IMR-90 (cell line): ENCODE measurements around the gene KLHL42. TPM values are rescaled to one million over a fixed set of nuclear protein-coding genes. Genes with fewer than 3 reads are reported as not detected.

Experiments
- ATAC-seq: fragments of 200-7000 bp; cut with Tn5 transposase; 2 replicates; pipeline ENCODE4 v1.9.1; 2020; ENCODE audit warnings: low read depth, mild to moderate bottlenecking, moderate library complexity
- BruUV-seq: library from RNA; stranded (reverse); fragments of 400-500 nt; replicated peaks from 2 replicates; lab custom pipeline; 2021; lab: Mats Ljungman, UMichigan
- CTCF ChIA-PET: fragments of 300-600 bp; formaldehyde crosslinking; extraction: SDS; loops from one replicate; lab custom pipeline; 2021; ENCODE audit warnings: antibody characterized with exemption; lab: Yijun Ruan, JAX
- POLR2A ChIA-PET: fragments of 300-600 bp; sonication (Branson Sonifier 250); formaldehyde crosslinking; loops from one replicate; lab custom pipeline; 2022; ENCODE audit warnings: antibody characterized with exemption; ENCODE audit not compliant: unreplicated experiment; lab: Charles Lee
- DNase-seq: peaks from one replicate; pipeline ENCODE4 v3.0.0; 2013
- H2AFZ ChIP-seq: replicated peaks from 2 replicates; pipeline ENCODE3; 2013; ENCODE audit warnings: low read length, mild to moderate bottlenecking; ENCODE audit not compliant: poor library complexity
- H2AK5ac ChIP-seq: 2 replicates; pipeline ENCODE4 v1.6.1; 2013; ENCODE audit warnings: low read depth, low read length, inconsistent platforms
- H2AK9ac ChIP-seq: replicated peaks from 2 replicates; pipeline ENCODE3; 2013; ENCODE audit warnings: mild to moderate bottlenecking, low read depth, low read length, moderate library complexity; ENCODE audit not compliant: poor library complexity
- H2BK120ac ChIP-seq: 2 replicates; pipeline ENCODE4 v1.6.1; 2013; ENCODE audit warnings: low read depth, low read length, inconsistent platforms
- H2BK15ac ChIP-seq: 3 replicates; pipeline ENCODE4 v1.6.1; 2013; ENCODE audit warnings: low read depth, low read length, inconsistent platforms
- H2BK20ac ChIP-seq: 2 replicates; pipeline ENCODE4 v1.6.1; 2013; ENCODE audit warnings: low read depth, mild to moderate bottlenecking, inconsistent platforms, low read length, moderate library complexity
- H2BK5ac ChIP-seq: 2 replicates; pipeline ENCODE4 v1.6.1; 2013; ENCODE audit warnings: mild to moderate bottlenecking, low read depth, low read length, inconsistent platforms; ENCODE audit not compliant: poor library complexity, severe bottlenecking
- H3K14ac ChIP-seq: replicated peaks from 2 replicates; pipeline ENCODE4 v1.6.1; 2013; ENCODE audit warnings: low read depth, low read length, inconsistent platforms
- H3K18ac ChIP-seq: 2 replicates; pipeline ENCODE4 v1.6.1; 2013; ENCODE audit warnings: low read depth, low read length, control low read depth
- H3K23ac ChIP-seq: 2 replicates; pipeline ENCODE4 v1.6.1; 2013; ENCODE audit warnings: low read depth, low read length, inconsistent platforms
- H3K27ac ChIP-seq: 2 replicates; pipeline ENCODE4 v1.5.1; 2013; ENCODE audit warnings: mild to moderate bottlenecking, control low read depth, low read length; ENCODE audit not compliant: insufficient read depth
- H3K27me3 ChIP-seq: 2 replicates; pipeline ENCODE4 v1.6.1; 2013; ENCODE audit warnings: low read length; ENCODE audit not compliant: control insufficient read depth, insufficient read depth
- H3K36me3 ChIP-seq: 2 replicates; pipeline ENCODE4 v1.6.1; 2013; ENCODE audit warnings: low read length, mixed read lengths; ENCODE audit not compliant: control insufficient read depth, insufficient read depth
- H3K4ac ChIP-seq: 2 replicates; pipeline ENCODE4 v1.6.1; 2013; ENCODE audit warnings: low read depth, low read length, inconsistent platforms
- H3K4me1 ChIP-seq: 2 replicates; pipeline ENCODE4 v1.6.1; 2013; ENCODE audit warnings: low read length, mixed read lengths; ENCODE audit not compliant: control insufficient read depth, insufficient read depth
- H3K4me2 ChIP-seq: 2 replicates; pipeline ENCODE4 v1.6.1; 2013; ENCODE audit warnings: low read depth, mild to moderate bottlenecking, control low read depth, low read length, moderate library complexity
- H3K4me3 ChIP-seq: 2 replicates; pipeline ENCODE4 v1.5.1; 2013; ENCODE audit warnings: low read depth, mild to moderate bottlenecking, control low read depth, low read length, moderate library complexity; ENCODE audit not compliant: insufficient read depth
- H3K56ac ChIP-seq: 2 replicates; pipeline ENCODE4 v1.6.1; 2013; ENCODE audit warnings: low read length, inconsistent platforms; ENCODE audit not compliant: insufficient read depth; ENCODE audit errors: extremely low read depth
- H3K79me1 ChIP-seq, 2 experiments: 2 replicates each; pipeline ENCODE4 v1.6.1; 2013; ENCODE audit warnings: low read length in 2 of 2, inconsistent platforms in 1 of 2, low read depth in 1 of 2
- H3K9ac ChIP-seq: 2 replicates; pipeline ENCODE4 v1.6.1; 2013; ENCODE audit warnings: low read depth, low read length, control low read depth
- H3K9me1 ChIP-seq: 2 replicates; pipeline ENCODE4 v1.6.1; 2013; ENCODE audit warnings: low read length, inconsistent platforms; ENCODE audit not compliant: insufficient read depth
- H3K9me3 ChIP-seq: 2 replicates; pipeline ENCODE4 v1.6.1; 2013; ENCODE audit warnings: low read length; ENCODE audit not compliant: control insufficient read depth, insufficient read depth
- H4K20me1 ChIP-seq: 2 replicates; pipeline ENCODE4 v1.6.1; 2013; ENCODE audit warnings: low read length, inconsistent platforms; ENCODE audit not compliant: insufficient read depth
- H4K5ac ChIP-seq: 2 replicates; pipeline ENCODE4 v1.6.1; 2013; ENCODE audit warnings: mild to moderate bottlenecking, low read depth, low read length, control low read depth
- H4K8ac ChIP-seq, 2 experiments: 2 replicates each; pipeline ENCODE4 v1.6.1; 2013; ENCODE audit warnings: low read depth in 2 of 2, low read length in 2 of 2, control low read depth in 1 of 2, inconsistent platforms in 1 of 2
- H4K91ac ChIP-seq: 2 replicates; pipeline ENCODE4 v1.6.1; 2013; ENCODE audit warnings: low read depth, low read length, inconsistent platforms; ENCODE audit not compliant: insufficient read depth
- BHLHE40 ChIP-seq: fragments of 150-350 bp; IDR thresholded peaks from 2 replicates; pipeline ENCODE4 v1.6.1; 2016; ENCODE audit warnings: mild to moderate bottlenecking, low read depth, low read length
- WGBS, 2 experiments: methylation state at CpG; one replicate each; pipeline versions ENCODE4 v1.1.5 to v1.1.7; 2013; ENCODE audit warnings: missing lambda C conversion rate in 2 of 2; ENCODE audit not compliant: insufficient read length in 1 of 2; ENCODE audit errors: extremely low coverage in 2 of 2; 5-methylcytosine and 5-hydroxymethylcytosine counted together
- dilution Hi-C: fragments of 300-500 bp; cut with HindIII; formaldehyde crosslinking; loops from one replicate; pipeline ENCODE4 v1.14.3; 2018; ENCODE audit warnings: low sequenced_read_pairs; ENCODE audit not compliant: unreplicated experiment
- in situ Hi-C: fragments of 300-500 bp; cut with MboI; formaldehyde crosslinking; loops from 3 replicates; pipeline ENCODE4 v1.14.3; 2019; ENCODE audit warnings: low sequenced_read_pairs, inconsistent platforms, mixed read lengths
- intact Hi-C: fragments of 100-400 bp; cut with micrococcal nuclease; formaldehyde crosslinking; loops from 2 replicates; pipeline ENCODE4 v1.10.0; 2022
- polyA plus RNA-seq, 3 experiments: library from polyadenylated mRNA; depleted of rRNA; stranded (reverse); fragments of >200 nt; gene quantifications; 2 replicates each; pipeline ENCODE4 v1.2.3, GENCODE V29; 2012; ENCODE audit warnings: low replicate concordance in 1 of 3
- total RNA-seq: library from RNA; depleted of rRNA; stranded (reverse); fragments of >200 nt; gene quantifications from 2 replicates; pipeline ENCODE4 v1.2.3, GENCODE V29; 2012
- TF ChIP-seq, protein P1 (sequence below): fragments of 150-350 bp; IDR thresholded peaks from 2 replicates; pipeline ENCODE4 v1.6.1; 2016; ENCODE audit warnings: low read depth, mild to moderate bottlenecking, low read length, moderate library complexity, borderline replicate concordance

KLHL42 gene
- total and polyA plus RNA-seq, 2 of the 4 experiments (the other 2 are of a cell fraction) = 16.7 to 28.3 TPM

DNA sequence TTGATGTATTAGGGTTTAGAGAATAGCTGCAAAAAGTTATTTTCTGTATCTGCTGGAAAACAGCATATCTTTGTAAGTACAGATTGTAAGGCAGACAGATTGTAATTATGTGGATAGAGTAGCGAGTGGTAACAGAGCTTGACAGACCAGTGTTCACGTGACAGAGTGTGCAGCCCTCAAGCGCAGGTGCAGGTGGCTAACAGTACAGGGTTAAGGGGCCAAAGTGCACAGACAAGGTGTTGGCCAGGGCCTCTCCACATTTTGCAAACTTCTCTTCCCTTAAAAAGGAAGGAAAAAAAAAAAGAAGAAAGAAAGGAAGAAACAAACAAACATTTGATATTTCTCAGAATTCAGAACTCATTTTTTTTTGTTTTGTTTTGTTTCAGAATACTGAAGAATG lies 25.2 kb upstream of the KLHL42 start:
- Histone ChIP-seq H3K4me1 (no peaks in the 10 kb centered on the region; the same call in 1 of the 2 replicates), H3K4me2 (no peak overlapping the region), H3K9me3 (no peaks in the 10 kb centered on the region), H3K36me3 (peaks cover 12% of the 10 kb centered on the region), H2BK120ac (no peak overlapping the region), H4K5ac (no peak overlapping the region), H4K8ac (no peak overlapping the region), H2BK20ac (no peak overlapping the region), H4K20me1 (no peaks in the 10 kb centered on the region; the same call in 1 of the 2 replicates), H4K91ac (no peak overlapping the region), H3K4ac (no peak overlapping the region), H2AK9ac (no peak overlapping the region), H3K79me1 (peaks cover 15 to 27% of the 10 kb centered on the region in 2 experiments), H3K9ac (no peak overlapping the region), H3K18ac (no peak overlapping the region), H3K14ac (no peak overlapping the region), H3K23ac (no peak overlapping the region), H3K27me3 (no peaks in the 10 kb centered on the region), H2AK5ac (no peak overlapping the region), H2BK15ac (no peak overlapping the region), H3K27ac (no peak overlapping the region), H2AFZ (no peak overlapping the region), H2BK5ac (no peak overlapping the region), H3K9me1 (peaks cover 8% of the 10 kb centered on the region; the same call in 1 of the 2 replicates), H3K4me3 (no peak overlapping the region), H3K56ac (no peak overlapping the region)
- TF ChIP-seq, protein P1, sequence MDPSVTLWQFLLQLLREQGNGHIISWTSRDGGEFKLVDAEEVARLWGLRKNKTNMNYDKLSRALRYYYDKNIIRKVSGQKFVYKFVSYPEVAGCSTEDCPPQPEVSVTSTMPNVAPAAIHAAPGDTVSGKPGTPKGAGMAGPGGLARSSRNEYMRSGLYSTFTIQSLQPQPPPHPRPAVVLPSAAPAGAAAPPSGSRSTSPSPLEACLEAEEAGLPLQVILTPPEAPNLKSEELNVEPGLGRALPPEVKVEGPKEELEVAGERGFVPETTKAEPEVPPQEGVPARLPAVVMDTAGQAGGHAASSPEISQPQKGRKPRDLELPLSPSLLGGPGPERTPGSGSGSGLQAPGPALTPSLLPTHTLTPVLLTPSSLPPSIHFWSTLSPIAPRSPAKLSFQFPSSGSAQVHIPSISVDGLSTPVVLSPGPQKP = no peak
- no peak for TF ChIP-seq BHLHE40
- no CpG with 5 or more reads among the region's 3 CpGs for WGBS, 2 experiments
- CTCF ChIA-PET = interaction anchor here (0.8 to 1.4 kb wide), 2 partner anchors 15 to 186 kb away, joined by 3 read pairs; no protein-coding TSS in a partner anchor
- intact Hi-C loops (no loop called here), in situ Hi-C loops (no loop called here), dilution Hi-C loops (no loop called here)
- POLR2A ChIA-PET = no interaction called here
- ATAC-seq (no peak), DNase-seq (no peak)
- BruUV-seq = no TSS peak
